NCI-H2081 (cell line): ENCODE measurements around the gene ARTN.

Experiments used
- DNase-seq, 2 experiments: peaks; one replicate each; lab custom pipeline; 2025; lab: John Stamatoyannopoulos, UW

ARTN gene

GRCh38 chr1:43971336-43971980, 37.9 kb downstream of the ARTN start:
- no peak for DNase-seq

- no peak for DNase-seq
Measured at GRCh38 chr1:43973981-43974442, 40.4 kb downstream of the ARTN start.

GRCh38 chr1:43974443-43975248, 41.0 kb downstream of the ARTN start, which contains the start of gene ATP6V0B:
Gene ATP6V0B, plus strand, starts transcription at chr1:43974960. Its CDS starts 81 bp downstream, at chr1:43975041.
- peak; percentile 98 for DNase-seq

- peak in 1 of 2 experiments; percentile 20 for DNase-seq
Measured at GRCh38 chr1:43975249-43975961, 41.8 kb downstream of the ARTN start.

- DNase-seq: no peak
Measured at GRCh38 chr1:43976045-43976444, 42.4 kb downstream of the ARTN start.

GRCh38 chr1:43976890-43977289, 43.3 kb downstream of the ARTN start:
- DNase-seq: no peak

- no peak for DNase-seq
Measured at GRCh38 chr1:43977376-43978263, 44.0 kb downstream of the ARTN start.

- DNase-seq: no peak
Measured at GRCh38 chr1:43978264-43978550, 44.6 kb downstream of the ARTN start.

GRCh38 chr1:43978551-43979260, 45.1 kb downstream of the ARTN start, which contains the start of gene B4GALT2:
Gene B4GALT2, plus strand, starts transcription at chr1:43979210. Its CDS starts 1,951 bp downstream, at chr1:43981161.
- DNase-seq: peak; percentile 56 to 73

- DNase-seq: no peak
Measured at GRCh38 chr1:43979261-43979527, 45.6 kb downstream of the ARTN start.

- DNase-seq: peak; percentile 16 to 44
Measured at GRCh38 chr1:43979528-43980254, 46.1 kb downstream of the ARTN start.

- DNase-seq: no peak
Measured at GRCh38 chr1:43980255-43981134, 46.9 kb downstream of the ARTN start.

- no peak for DNase-seq
Measured at GRCh38 chr1:43981135-43981491, 47.5 kb downstream of the ARTN start.

GRCh38 chr1:43981636-43982035, 48.0 kb downstream of the ARTN start:
- DNase-seq: no peak

GRCh38 chr1:43982241-43982640, 48.6 kb downstream of the ARTN start:
- no peak for DNase-seq

- no peak for DNase-seq
Measured at GRCh38 chr1:43982808-43983207, 49.2 kb downstream of the ARTN start.

GRCh38 chr1:43983253-43983899, 49.8 kb downstream of the ARTN start:
- DNase-seq: no peak

- no peak for DNase-seq
Measured at GRCh38 chr1:43984855-43985254, 51.3 kb downstream of the ARTN start.

- no peak for DNase-seq
Measured at GRCh38 chr1:43985984-43986595, 52.5 kb downstream of the ARTN start.
